AML-193 (cell line): ENCODE results near the gene CHURC1.

ENCODE experiments used
- DNase-seq, 2 experiments: peaks; one replicate each; lab custom pipeline; 2025; lab: John Stamatoyannopoulos, UW

CHURC1 gene

GRCh38 chr14:64914237-64915028 lies at the start of gene CHURC1:
CHURC1 (plus strand) TSS chr14:64914455; CDS start chr14:64914496, 41 bp downstream.
- peak; percentile 88 to 92 for DNase-seq

GRCh38 chr14:64865109-64865508 lies 49.1 kb upstream of the CHURC1 start:
- DNase-seq = no peak

GRCh38 chr14:64865992-64866391 lies 48.3 kb upstream of the CHURC1 start:
- no peak for DNase-seq

GRCh38 chr14:64867182-64867581 lies 47.1 kb upstream of the CHURC1 start:
- no peak for DNase-seq

GRCh38 chr14:64868379-64868778 lies 45.9 kb upstream of the CHURC1 start:
- no peak for DNase-seq

GRCh38 chr14:64868841-64869240 lies 45.4 kb upstream of the CHURC1 start:
- DNase-seq = no peak

- DNase-seq = peak in 1 of 2 experiments; percentile 42
Observed at GRCh38 chr14:64870160-64870559, 44.1 kb upstream of the CHURC1 start.

- no peak for DNase-seq
Observed at GRCh38 chr14:64871344-64871743, 42.9 kb upstream of the CHURC1 start.

- no peak for DNase-seq
Observed at GRCh38 chr14:64873506-64874219, 40.6 kb upstream of the CHURC1 start.

GRCh38 chr14:64875350-64875749 lies 38.9 kb upstream of the CHURC1 start:
- DNase-seq = no peak

- DNase-seq = no peak
Observed at GRCh38 chr14:64877846-64878245, 36.4 kb upstream of the CHURC1 start.

GRCh38 chr14:64878837-64879634 lies 35.2 kb upstream of the CHURC1 start:
- no peak for DNase-seq

- no peak for DNase-seq
Observed at GRCh38 chr14:64879635-64880220, 34.5 kb upstream of the CHURC1 start, which contains the start of gene SPTB. SPTB (minus strand) TSS chr14:64879907; CDS start chr14:64823094, 56,813 bp downstream.

- DNase-seq = no peak
Observed at GRCh38 chr14:64880221-64881121, 33.8 kb upstream of the CHURC1 start.

GRCh38 chr14:64885559-64885958 lies 28.7 kb upstream of the CHURC1 start:
- no peak for DNase-seq

- DNase-seq = no peak
Observed at GRCh38 chr14:64889352-64889751, 24.9 kb upstream of the CHURC1 start.

- DNase-seq = no peak
Observed at GRCh38 chr14:64891173-64891838, 22.9 kb upstream of the CHURC1 start.

- peak; percentile 40 to 70 for DNase-seq
Observed at GRCh38 chr14:64891839-64892375, 22.3 kb upstream of the CHURC1 start.

GRCh38 chr14:64899958-64900357 lies 14.3 kb upstream of the CHURC1 start:
- DNase-seq = no peak

- no peak for DNase-seq
Observed at GRCh38 chr14:64906022-64906421, 8.2 kb upstream of the CHURC1 start.
